Measurements from ENCODE around the gene CYSRT1.

Gene CYSRT1

DNA sequence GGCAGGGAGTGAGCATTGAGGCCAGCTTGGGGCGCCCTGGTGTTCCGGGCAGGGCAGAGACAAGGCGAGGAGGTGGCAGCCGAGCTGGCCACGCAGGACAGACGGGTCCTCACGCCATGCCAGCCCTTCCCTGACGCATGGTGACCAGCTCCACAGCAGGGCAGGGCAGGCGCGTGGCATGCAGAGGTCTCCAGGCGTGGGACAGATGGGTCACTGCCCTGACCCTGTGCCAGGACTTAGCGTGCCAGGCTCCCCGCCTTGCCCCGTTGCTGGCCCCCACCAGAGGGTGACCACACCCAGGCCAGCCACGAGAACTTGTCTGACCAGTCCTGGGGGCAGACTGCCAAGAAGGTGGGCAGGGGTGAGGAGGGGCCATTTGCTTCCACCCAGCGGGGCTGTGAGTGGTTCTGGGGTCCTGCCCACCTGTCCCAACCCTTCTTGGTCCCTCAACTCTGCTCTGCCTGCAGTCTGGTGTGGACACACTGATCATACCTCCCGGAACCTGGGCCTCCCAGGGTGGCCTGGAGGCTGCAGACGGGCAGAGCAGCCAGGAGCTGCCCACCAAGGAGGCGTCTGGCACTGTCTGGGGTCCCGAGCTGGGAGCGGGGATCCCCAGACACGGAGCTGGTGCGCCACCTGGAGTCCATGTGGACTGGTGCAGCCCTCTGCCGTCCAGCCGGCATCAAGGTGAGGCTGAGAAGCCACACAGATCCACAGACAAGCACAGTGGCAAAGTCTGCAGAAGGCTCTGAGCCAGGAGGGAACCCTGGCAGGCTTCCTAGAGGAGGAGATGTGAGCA is 2.3 kb downstream of the CYSRT1 start, which contains the start of gene RNF224:
Gene RNF224, plus strand, starts transcription at position 449 of the 799 bp plus-strand sequence. CDS start 834 bp downstream, outside the sequence.
- DNase-seq = peak; percentile 42

DNA sequence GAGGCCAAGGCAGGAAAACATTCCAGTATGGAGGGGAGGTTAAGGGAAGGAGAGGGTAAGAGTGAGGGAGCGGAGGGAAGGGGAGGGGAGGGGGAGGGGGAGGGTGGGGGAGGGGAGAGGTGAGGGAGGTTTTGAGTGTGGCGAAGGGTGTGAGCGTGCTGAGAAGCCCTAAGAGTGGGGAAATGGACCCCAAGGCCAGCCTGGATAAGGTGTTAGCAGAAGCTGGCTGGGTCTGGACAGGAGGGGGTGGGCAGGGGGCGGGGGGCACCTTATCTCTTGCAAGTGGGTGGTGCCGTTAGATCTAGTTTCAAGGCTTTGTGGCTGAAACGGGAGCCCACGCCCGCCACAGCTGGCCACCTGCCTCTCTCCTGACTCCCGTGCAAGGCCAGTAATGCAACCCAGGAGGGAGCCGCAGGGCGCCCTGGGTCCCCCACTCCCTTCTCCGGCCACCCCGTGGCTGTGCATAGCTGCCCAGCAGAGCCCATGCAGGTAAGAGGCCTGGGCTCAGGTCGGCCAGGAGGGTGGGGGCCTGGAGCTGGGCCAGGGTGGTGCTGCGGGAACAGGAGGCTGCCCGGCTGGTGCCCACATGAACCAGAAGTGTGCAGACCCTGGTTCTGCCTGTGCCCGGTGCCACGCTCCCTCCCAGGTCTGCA is 3.0 kb downstream of the CYSRT1 start:
- DNase-seq = no peak

DNA sequence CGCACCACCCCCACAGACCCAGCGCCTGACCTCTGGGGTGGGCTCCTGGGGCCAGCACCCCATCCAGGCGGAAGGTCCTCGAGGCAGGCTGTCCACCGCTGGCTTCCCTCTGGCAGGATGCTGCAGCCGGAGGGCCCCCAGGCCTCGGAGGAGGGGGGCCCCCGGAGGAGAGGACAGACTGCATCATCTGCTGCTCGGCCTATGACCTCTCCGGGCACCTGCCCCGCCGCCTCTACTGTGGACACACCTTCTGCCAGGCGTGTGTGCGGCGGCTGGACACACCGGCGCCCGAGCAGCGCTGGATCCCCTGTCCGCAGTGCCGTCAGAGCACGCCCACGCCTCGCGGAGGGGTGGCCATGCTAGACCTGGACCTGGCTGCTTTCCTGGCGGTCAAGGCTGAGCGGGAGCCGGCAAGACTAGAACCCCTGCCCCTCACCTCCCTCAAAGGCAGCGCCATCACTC is 3.6 kb downstream of the CYSRT1 start:
- DNase-seq = no peak

DNA sequence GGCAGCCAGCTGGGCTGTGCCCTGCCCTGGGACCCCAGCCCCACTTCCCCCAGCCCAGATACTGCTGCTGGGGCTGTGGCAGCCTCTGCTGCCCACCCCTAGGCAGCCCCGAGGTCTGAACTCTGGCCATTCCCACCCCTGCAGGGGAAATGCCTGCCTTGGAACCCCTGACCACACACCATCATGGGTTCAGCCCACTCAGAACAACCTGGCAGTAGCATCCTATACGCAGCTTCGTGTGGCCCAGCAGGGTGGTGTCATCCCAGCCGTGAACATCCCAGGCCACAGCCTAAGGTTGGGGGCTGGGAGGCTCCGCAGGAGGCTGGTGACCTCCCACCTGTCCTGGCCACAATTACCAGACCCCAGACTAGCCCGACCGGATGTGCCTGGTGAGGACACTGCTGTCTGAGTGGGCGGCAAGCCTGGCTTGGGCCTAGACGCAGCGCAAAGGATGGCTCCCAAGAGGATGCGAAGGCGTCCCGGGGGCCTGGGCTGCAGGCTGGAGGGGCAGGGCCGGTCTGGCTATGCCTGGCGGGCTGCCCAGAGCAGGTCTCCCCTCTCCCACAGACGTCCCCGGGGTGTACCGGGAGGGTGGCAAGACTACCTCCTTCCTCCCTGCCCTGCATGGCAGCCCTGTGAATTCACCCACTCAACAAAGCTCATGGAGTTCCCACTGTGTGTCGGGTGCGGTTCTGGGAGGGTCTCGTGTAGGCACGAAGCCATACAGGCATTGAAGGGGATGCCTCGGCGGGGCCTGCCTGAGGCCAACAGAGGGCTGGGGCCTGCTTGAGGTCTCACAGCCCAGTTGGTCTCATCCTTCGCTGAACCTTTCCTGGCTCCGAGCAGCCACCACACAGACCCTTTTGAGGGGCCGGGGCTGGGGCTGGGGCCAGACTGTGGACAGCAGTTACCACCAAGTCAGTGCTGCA is 4.3 kb downstream of the CYSRT1 start:
- no peak for DNase-seq

DNA sequence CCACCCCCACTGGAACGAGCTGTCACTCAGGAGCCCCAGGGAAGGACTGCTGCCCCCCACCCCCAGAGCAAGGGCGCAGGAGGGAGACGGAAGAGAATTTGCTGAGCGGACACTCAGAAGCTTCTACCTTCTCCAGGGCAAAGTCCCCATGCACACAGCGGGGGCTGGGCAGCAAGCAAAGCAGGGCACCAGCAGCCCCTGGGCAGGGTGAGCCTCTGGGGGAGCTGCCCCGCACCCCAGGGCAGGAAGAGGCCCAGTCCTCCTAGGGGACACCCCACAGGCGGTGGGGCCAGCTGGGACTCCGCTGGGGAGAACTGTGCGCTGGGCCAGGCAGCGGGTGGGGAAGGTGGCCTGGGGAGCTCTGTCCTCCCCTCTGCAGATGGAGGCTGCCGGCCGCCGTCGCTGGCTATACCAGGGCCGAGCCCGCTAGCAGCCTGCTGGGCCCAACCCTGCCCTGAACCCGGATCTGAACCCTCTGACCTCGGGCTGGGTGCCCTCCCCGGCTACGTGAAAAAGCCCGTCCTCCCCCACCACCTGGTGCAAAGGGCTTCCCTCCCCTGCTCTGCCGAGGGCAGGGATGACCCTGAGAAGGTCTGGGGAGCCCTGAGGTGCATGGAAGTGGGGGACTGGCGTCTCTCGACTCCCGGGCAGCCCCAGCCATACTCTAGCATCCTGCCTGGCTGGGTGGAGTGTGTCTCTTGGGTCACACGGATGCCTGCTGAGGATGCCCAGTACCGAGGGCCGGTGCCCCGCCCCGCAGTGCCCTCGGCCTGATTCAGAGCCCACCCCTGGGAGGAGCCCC is 5.1 kb downstream of the CYSRT1 start:
- DNase-seq = no peak

DNA sequence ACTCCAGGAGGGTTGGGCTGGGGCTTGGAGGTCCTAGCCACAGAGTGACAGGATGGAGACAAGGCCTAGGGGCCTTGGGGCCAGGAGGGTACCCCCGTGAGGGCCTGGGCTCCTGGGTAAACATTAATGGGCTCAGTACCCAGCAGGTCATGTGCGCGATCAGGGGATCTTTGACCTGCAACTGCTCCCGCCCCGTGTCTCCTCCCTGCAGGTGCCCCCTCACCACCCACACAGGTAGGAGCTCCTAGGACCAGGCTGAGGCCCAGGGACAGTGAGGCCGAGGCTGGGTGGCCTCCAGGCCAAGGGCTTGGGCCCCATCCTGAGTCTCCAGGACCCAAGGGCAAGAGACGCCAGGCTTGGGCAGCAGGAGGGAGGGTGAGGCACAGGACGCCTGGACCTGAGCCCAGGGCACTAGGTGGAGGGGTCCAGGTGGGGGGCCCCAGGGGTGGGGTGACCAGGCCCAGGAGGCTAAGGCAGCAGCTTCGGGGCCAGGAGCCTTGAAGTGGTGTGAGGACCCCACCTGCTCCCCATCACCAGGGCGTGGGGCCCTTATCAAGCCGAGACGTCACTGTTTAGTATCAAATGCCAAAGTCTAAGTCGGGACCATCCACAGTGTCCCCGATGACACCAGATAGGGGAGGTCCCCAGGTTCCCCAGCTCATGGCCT is 5.9 kb downstream of the CYSRT1 start, which contains the start of gene SLC34A3:
Gene SLC34A3, plus strand, starts transcription at position 197 of the 667 bp plus-strand sequence. CDS start 802 bp downstream, outside the sequence.
- no peak for DNase-seq

DNA sequence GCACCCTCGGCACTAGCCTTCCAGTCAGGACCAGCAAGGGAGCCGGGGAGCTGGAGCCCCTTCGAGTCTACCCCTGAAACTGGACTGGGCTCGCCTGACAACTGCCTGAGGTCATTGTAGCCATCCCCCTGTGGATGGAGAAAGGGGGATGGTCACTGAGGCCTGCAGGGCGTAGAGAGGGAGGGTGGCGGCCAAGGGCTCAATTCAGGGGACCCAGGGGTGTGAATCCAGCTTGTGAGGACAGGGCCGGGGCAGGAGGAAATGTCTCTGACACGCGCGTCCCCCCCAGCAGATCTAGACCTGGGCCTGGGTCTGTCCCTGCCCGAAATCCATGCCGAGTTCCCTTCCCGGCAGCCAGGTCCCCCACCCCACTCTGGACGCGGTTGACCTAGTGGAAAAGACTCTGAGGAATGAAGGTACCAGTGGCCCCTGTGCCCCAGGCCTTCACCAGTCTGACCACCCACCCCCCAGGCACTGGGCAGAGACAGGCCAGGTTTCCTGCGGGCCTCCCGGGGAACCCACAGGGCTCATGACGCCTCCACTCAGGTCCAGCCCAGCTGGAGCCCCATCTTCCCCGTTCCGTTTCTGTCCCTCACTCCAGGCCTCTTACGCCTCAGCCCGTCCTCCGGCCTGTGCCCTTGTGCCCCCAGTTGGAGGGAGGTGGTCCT is 6.5 kb downstream of the CYSRT1 start:
- DNase-seq = no peak

DNA sequence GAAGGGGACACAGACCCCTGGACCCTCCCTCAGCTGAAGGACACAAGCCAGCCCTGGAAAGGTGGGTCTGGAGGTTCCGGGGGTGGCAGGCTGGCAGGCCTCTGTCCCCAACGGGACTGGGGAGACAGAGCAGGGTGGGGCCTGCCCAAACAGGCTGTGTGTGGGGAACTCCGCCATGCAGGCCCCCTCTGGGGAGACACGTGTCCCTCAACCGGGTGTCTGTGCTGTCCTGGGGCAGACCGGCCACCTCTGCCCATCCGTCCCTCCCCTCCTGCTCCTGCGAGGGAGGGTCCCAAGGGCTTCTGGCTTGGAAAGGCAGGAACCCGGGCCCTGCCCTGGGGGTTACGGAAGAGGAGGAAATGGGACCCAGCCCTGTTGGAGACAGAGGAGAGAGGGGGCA is 7.1 kb downstream of the CYSRT1 start:
- no peak for DNase-seq

DNA sequence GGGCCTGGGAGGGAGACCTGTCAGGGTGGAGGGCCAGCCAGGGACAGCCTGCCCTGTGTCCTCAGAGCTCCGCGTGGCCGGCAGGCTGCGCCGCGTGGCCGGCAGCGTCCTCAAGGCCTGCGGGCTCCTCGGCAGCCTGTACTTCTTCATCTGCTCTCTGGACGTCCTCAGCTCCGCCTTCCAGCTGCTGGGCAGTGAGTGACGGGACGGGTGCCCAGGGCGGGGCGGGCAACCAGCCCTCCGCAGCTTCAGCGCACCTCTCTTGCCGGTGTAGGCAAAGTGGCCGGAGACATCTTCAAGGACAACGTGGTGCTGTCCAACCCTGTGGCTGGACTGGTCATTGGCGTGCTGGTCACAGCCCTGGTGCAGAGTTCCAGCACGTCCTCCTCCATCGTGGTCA is 7.5 kb downstream of the CYSRT1 start:
- DNase-seq = no peak

DNA sequence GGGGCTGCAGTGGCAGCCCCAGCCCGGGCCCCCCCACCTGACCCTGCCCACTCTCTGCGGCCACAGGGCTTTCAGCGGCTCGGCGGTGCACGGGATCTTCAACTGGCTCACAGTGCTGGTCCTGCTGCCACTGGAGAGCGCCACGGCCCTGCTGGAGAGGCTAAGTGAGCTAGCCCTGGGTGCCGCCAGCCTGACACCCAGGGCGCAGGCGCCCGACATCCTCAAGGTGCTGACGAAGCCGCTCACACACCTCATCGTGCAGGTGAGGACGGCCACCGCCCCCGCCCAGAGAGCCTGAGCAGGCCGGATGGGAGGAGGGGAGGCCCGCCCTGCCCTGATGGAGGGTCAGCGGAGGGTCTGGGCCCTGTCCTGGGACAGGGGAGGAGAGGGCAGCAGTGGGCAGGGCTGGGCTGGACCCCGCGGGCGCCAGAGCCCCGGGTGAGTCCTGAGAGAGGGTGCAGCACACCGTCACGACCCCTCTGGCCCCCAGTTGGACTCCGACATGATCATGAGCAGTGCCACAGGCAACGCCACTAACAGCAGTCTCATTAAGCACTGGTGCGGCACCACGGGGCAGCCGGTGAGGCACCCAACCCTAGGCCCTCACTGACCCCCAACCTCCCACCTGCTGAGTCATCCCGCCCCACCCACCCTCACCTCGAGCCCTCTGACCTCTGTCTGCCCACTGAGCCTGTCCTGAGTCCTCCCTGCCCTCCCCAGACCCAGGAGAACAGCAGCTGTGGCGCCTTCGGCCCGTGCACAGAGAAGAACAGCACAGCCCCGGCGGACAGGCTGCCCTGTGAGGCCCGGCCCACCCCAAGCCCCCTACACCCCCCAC is 8.4 kb downstream of the CYSRT1 start:
- DNase-seq = no peak

DNA sequence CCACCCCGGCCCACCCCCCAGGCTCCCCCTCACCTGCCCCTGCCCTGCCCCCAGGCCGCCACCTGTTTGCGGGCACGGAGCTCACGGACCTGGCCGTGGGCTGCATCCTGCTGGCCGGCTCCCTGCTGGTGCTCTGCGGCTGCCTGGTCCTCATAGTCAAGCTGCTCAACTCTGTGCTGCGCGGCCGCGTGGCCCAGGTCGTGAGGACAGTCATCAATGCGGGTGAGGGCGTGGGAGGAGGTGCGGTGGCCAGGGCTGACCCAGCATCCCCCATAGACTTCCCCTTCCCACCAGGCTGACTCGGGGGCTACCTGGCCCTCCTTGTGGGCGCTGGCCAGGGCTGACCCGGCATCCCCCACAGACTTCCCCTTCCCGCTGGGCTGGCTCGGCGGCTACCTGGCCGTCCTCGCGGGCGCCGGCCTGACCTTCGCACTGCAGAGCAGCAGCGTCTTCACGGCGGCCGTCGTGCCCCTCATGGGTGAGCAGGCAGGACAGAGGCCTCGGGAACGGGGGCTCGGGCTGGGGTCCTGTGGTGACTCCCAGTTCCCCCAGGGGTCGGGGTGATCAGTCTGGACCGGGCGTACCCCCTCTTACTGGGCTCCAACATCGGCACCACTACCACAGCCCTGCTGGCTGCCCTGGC is 9.2 kb downstream of the CYSRT1 start:
- no peak for DNase-seq

DNA sequence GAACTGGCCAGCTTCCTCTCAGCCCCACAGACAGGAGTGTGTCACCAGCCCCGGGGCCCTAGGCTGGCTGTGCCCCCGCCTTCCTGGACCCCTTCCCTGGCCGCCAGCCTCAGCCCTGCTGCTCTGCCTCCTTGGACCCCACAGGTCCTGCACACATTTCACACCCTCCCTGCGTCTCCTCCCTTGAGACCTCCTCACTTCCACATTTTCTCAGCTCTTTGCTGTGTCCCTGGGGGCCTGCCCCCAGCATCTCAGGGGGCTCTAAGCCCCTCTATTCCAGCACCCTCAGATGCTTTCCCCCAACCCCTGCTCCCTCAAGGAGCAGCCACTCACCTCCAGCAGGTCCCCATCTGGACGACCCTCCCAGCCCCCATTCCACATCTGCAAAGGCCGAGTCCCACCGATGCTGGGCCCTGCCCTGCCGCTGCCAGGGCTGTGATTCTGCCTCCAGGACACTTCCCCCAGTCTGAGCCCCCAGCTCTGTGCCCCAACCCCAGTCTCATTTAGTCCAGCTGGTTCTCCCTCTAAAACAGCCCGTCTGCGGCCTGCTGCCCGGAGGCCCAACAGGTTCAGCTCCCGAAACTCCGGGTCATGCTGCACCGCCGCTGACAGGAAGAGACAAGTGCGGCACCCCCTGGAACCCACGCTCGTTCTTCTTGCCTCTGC is 9.9 kb downstream of the CYSRT1 start:
- no peak for DNase-seq

DNA sequence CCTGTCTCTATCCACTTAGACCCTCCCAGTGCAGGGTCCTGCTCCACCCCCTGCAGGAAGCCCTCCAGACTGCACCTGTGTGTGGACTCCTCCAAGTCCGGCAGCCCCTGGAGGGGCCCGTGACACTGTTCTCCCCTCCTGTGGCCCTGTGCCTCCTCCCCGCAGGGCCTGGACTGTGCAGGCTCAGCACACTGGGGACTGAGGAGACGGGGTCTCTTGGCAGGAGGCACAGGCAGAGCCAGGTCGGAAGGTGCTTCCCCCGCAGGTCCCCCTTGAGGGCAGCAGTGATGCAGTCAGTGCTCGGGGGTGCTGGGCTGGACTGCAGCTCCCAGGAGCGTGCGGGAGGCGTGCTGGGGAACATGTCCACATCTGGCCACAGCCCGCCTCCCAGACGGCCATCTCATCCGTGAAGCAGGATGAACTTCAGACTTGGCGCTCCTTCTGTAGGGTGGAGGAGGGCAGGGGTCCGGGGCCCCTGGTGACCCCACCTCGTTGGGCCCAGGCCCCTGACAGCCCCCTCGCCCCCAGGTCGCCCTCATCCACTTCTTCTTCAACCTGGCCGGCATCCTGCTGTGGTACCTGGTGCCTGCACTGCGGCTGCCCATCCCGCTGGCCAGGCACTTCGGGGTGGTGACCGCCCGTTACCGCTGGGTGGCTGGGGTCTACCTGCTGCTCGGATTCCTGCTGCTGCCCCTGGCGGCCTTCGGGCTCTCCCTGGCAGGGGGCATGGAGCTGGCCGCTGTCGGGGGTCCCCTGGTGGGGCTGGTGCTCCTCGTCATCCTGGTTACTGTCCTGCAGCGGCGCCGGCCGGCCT is 10.7 kb downstream of the CYSRT1 start:
- DNase-seq = no peak

DNA sequence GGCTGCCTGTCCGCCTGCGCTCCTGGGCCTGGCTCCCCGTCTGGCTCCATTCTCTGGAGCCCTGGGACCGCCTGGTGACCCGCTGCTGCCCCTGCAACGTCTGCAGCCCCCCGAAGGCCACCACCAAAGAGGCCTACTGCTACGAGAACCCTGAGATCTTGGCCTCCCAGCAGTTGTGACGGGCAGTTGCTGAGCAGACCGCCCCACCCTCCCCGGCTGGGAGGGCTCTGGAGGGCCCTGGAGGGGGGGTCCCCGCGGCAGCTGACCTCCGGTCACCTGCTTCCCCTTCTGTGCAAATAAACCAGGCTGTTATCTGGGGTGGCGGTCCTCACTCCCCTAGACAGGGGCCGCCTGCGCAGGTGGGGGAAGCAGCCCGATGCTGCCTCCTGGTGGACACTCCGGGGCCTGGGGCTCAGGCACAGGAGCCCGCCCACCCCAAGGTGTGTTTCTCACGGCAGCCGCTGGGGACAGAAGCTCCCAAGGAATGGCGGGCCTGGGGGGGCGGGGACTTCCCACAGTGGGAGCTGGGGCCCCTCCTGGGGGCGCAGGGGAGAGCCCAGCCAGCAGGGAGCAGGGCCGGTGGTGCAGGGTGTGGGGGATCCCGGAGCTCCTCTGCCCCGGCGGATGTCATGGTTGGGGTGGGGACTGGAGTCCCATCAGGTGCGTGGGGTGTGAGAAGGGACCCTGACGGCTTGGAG is 11.4 kb downstream of the CYSRT1 start:
- peak; percentile 71 for DNase-seq

DNA sequence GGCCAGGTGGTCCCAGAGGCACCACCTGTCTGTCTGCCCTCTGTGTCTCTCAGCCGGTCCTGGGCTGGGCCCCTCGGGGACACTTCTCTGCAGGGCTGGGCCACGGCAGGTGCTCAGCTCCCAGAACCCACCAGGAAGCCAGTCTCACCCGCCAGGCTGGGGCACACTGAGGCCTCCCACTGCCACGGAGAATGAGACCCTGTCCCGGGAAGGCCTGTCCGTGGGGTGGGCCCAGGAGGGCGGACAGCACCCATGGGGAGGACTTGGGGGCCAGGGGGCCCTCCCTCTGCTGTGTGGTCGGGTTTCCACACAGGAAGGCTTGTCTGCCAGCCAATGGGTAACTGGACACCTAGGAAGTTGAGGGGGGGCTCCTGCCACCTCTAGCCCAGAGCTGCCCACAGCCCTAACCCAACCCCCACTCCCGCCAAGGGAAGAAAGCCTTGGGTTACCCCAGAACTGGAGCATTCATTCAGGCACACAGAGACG is 12.0 kb downstream of the CYSRT1 start:
- DNase-seq = no peak

DNA sequence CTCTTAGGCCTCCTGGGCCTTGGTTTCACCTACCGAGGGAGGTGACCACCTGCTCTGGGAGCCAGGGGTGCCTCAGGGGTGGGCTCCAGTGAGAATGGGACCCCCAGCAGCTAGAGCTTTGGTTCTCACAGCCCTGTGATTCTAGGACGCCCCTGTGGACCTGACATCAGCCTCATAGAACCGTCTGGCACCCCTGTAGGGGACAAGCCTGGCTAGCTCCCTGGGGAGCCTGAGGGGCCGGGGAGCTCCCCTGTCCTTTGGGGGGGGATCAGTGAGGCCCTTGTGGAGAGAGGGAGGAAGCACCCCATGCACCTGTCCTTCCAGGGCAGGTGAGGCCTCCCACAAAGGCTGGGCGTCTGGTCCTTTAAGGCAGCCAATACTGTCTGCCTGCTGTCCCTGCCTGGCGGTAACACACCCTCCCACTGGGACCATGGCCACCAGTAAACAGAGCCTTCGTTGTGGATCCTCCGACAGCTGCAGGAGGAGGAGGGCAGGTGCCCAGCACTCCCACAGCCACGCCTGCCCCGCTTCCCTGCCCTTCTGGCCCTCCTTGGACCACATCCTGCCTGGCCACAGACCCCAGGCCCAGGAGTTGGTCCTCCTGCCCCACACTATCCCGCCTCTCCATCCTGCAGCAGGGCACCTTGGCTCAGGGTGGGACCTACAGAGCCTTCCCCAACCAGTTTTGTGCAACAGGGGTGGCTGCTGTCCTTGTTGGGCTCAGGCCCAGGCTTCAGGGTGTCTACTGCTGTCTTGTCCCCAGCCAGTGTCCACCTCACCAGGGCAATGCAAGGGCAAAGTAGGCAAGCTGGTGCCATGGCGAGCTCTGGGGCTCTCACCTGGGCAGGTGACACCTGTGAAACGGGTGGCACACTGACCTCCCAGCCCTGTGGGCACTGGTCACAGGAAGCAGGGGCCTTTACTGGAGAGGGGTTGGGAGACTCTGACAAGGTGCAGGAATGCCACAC is 13.1 kb downstream of the CYSRT1 start:
- DNase-seq = no peak
